Loucy (cell line): ENCODE measurements around the gene MRPL48.

Experiments used
- H2AFZ ChIP-seq: fragments of 200-600 bp; sonication (generic); 2 replicates; pipeline ENCODE4 v1.6.0; 2016; ENCODE audit warnings: antibody characterized with exemption, mild to moderate bottlenecking, low read length, moderate library complexity
- H3F3A ChIP-seq: fragments of 200-600 bp; 2 replicates; pipeline ENCODE4 v1.6.0; 2016; ENCODE audit warnings: antibody characterized with exemption, low read depth, mild to moderate bottlenecking
- H3K27me3 ChIP-seq: fragments of 200-600 bp; sonication (generic); 2 replicates; pipeline ENCODE4 v1.6.1; 2014; ENCODE audit warnings: low read length, mild to moderate bottlenecking; ENCODE audit not compliant: insufficient read depth, poor library complexity, severe bottlenecking
- H3K36me3 ChIP-seq: fragments of 200-600 bp; sonication (generic); 2 replicates; pipeline ENCODE4 v1.6.1; 2016; ENCODE audit warnings: low read length; ENCODE audit not compliant: insufficient read depth
- H3K4me1 ChIP-seq: fragments of 200-600 bp; sonication (generic); 2 replicates; pipeline ENCODE4 v1.5.1; 2014; ENCODE audit warnings: low read length, mild to moderate bottlenecking; ENCODE audit not compliant: insufficient read depth, poor library complexity, severe bottlenecking
- H3K4me2 ChIP-seq: fragments of 200-600 bp; sonication (generic); 2 replicates; pipeline ENCODE4 v1.6.0; 2014; ENCODE audit warnings: antibody characterized with exemption, low read length, low read depth, mild to moderate bottlenecking; ENCODE audit not compliant: poor library complexity, severe bottlenecking
- H3K4me3 ChIP-seq: fragments of 200-600 bp; sonication (generic); 2 replicates; pipeline ENCODE4 v1.5.1; 2014; ENCODE audit warnings: low read length, mild to moderate bottlenecking, mixed read lengths; ENCODE audit not compliant: poor library complexity, severe bottlenecking
- H3K79me2 ChIP-seq: fragments of 200-600 bp; sonication (generic); 2 replicates; pipeline ENCODE4 v1.6.1; 2014; ENCODE audit warnings: low read length; ENCODE audit not compliant: insufficient read depth
- H3K9ac ChIP-seq: fragments of 200-600 bp; sonication (generic); 2 replicates; pipeline ENCODE4 v1.6.0; 2014; ENCODE audit warnings: mild to moderate bottlenecking, low read depth, low read length, moderate library complexity; ENCODE audit not compliant: poor library complexity, severe bottlenecking
- H3K9me2 ChIP-seq: fragments of 200-600 bp; sonication (generic); replicated peaks from 2 replicates; pipeline ENCODE4 v1.6.1; 2016; ENCODE audit warnings: low read depth, low read length, mixed read lengths
- H3K9me3 ChIP-seq: fragments of 200-600 bp; sonication (generic); 2 replicates; pipeline ENCODE4 v1.6.1; 2014; ENCODE audit warnings: mild to moderate bottlenecking, antibody characterized with exemption, low read length, low read depth; ENCODE audit not compliant: insufficient read depth
- H4K20me1 ChIP-seq: fragments of 200-600 bp; sonication (generic); 2 replicates; pipeline ENCODE4 v1.6.0; 2014; ENCODE audit warnings: antibody characterized with exemption, low read length, mild to moderate bottlenecking; ENCODE audit not compliant: insufficient read depth, poor library complexity, severe bottlenecking
- CTCF ChIP-seq: fragments of 200-600 bp; sonication (generic); conservative IDR thresholded peaks from 2 replicates; pipeline ENCODE4 v1.5.1; 2014; ENCODE audit warnings: mild to moderate bottlenecking, antibody characterized with exemption, low read length
- EZH2phosphoT487 ChIP-seq: fragments of 200-600 bp; IDR thresholded peaks from 2 replicates; pipeline ENCODE4 v1.6.1; 2018; ENCODE audit warnings: antibody characterized with exemption, mild to moderate bottlenecking, moderate library complexity, borderline replicate concordance

MRPL48 gene

GRCh38 chr11:73818846-73819245, 31.2 kb downstream of the MRPL48 start:
- no peak overlapping the region for H3K4me2 ChIP-seq
- H3K79me2 ChIP-seq, result no peaks in the 10 kb centered on the region
- H3K9ac ChIP-seq, result peak overlapping the region; percentile 8
- H3K4me1 ChIP-seq, result peaks cover 7% of the 10 kb centered on the region
- H2AFZ ChIP-seq, result no peak overlapping the region
- H3K27me3 ChIP-seq, result no peaks in the 10 kb centered on the region
- no peaks in the 10 kb centered on the region for H3K9me3 ChIP-seq
- TF ChIP-seq EZH2phosphoT487 (no peak), CTCF (no peak)
- H3F3A ChIP-seq, result no peaks in the 10 kb centered on the region
- no peaks in the 10 kb centered on the region for H3K9me2 ChIP-seq
- H4K20me1 ChIP-seq, result no peaks in the 10 kb centered on the region
- H3K4me3 ChIP-seq, result no peak overlapping the region
- H3K36me3 ChIP-seq, result no peaks in the 10 kb centered on the region

GRCh38 chr11:73830261-73830660, 42.6 kb downstream of the MRPL48 start:
- Histone ChIP-seq H4K20me1 (no peaks in the 10 kb centered on the region), H2AFZ (no peak overlapping the region), H3K27me3 (no peaks in the 10 kb centered on the region), H3K9me2 (no peaks in the 10 kb centered on the region), H3K4me1 (no peaks in the 10 kb centered on the region), H3K36me3 (peaks cover 26% of the 10 kb centered on the region; the same call in 1 of the 2 replicates), H3F3A (no peaks in the 10 kb centered on the region), H3K9me3 (no peaks in the 10 kb centered on the region), H3K4me3 (no peak overlapping the region), H3K79me2 (no peaks in the 10 kb centered on the region), H3K4me2 (no peak overlapping the region), H3K9ac (no peak overlapping the region)
- TF ChIP-seq EZH2phosphoT487, result no peak
- no peak for TF ChIP-seq CTCF

GRCh38 chr11:73833067-73833466, 45.4 kb downstream of the MRPL48 start:
- Histone ChIP-seq H3K4me3 (no peak overlapping the region), H3F3A (no peaks in the 10 kb centered on the region), H3K79me2 (no peaks in the 10 kb centered on the region), H2AFZ (no peak overlapping the region), H4K20me1 (no peaks in the 10 kb centered on the region), H3K9ac (no peak overlapping the region), H3K4me1 (no peaks in the 10 kb centered on the region), H3K4me2 (no peak overlapping the region), H3K9me3 (no peaks in the 10 kb centered on the region), H3K9me2 (no peaks in the 10 kb centered on the region), H3K27me3 (no peaks in the 10 kb centered on the region), H3K36me3 (peaks cover 23% of the 10 kb centered on the region; the same call in 1 of the 2 replicates)
- no peak for TF ChIP-seq EZH2phosphoT487
- no peak for TF ChIP-seq CTCF
